HG03457 (cell line): ENCODE results near the gene APH1B.
"Not testable (repeated sequence)": the region's sequence is repeated elsewhere in the genome, so short reads cannot be mapped to it uniquely, and the experiment has no call there.

Source experiments
- ATAC-seq: cut with Tn5 transposase; IDR thresholded peaks from one replicate; pipeline ENCODE4 v1.9.1; 2021; ENCODE audit warnings: moderate number of reproducible peaks; ENCODE audit not compliant: unreplicated experiment

Gene APH1B

DNA sequence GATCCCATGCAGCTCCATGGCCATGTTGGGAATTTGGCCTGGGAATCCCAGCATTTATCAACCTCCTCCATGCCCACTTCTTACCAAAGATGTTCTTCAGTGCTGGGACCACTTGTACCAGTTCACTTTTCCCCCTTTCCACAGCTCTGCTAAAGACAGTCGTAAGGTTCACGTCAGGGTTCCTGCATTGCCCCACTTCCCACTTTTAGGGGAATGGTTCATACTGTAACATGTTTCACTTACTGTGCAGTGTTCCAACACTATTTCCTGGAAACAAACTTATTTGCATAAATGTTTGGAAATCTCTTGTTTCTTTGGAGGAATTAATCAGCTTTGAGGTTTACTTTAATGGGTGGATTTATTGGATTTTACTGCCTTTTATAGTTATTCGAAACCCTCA, 17.0 kb downstream of the APH1B start:
- no peak for ATAC-seq

DNA sequence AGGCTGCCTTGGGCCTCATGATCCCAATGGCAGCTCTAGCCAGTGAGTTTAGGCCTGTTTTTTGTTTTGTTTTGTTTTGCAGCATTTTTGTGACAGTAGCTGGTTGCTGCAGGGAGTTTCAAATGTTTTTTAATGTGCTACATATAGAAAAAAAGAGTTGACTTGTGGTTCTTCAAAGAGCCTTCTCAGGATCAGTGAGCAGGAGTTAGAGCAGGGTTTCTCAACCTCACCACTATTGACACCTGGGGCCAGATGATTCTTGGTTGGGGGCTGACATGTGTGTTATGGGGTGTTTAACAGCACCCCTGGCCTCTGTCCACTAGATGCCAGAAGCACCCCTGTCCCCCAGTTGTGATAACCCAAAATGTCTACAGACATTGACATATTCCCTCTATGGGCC, 17.9 kb downstream of the APH1B start:
- no peak for ATAC-seq

DNA sequence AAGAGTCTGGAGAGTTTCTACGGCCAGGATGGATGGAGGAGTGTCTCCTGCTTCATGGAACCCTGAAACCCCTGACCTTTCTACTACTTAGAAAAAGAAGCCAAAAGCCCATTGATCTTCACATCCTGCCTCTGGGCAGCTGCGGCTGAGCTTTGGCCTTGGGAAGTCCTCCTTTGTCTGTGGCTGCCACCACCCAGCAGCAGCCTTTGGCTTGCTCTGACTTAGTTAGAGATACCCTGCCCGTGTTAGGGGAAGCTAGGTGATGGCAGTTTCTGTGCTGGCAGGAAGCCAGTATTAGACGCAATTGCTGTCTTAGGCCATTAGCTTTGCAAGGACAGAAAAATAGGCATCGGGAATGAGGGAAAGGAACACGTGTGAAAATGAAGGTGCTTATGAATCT, 18.8 kb downstream of the APH1B start:
- ATAC-seq, result no peak

DNA sequence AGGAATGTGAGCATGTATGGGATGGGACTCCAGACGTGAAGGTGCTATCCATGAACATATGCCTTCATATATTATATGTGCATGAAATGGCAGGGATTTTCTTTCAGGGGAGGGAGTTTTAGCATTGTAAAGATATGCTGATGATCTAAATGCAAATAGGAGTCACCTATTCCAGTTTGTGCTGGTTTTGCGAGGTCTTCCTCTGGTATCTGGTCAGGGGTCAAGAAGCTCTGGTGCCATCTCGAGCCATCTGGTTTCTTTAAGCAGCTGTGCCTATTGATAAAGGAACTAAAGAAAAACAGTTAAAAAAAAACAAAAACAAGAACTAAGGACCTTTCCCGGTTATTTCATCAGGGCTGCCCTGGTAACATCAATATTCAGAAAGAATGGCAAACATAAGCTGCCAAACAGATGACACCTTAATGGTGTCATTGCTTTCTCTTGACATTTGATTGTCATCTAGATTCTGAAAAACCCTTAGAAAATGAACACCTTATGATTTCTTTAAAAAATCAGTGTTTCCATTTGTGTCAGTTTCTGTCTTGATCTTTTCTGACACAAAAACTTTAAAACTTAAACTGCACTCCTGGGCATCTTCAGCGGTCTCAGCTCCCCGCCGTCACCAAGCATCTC, 22.7 kb downstream of the APH1B start:
- ATAC-seq, result no peak

DNA sequence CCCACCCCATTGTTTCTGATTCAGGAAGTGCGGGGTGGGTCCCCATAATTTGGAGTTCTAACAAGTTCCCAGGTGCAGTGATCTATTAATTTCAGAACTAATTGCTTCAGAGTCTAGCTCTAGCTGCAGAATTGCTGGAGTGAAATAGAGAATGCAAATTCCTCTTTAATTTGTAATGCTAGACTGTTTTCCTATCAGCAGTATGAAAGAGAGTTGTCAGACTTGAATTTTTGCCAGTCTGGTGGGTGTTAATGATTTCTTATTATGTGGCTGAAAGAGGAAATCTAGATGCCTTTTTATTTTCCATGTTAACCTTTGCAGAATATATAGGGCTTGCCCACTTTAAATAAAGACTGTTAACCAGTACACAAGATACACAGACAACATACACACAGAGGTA, 23.7 kb downstream of the APH1B start:
- no peak for ATAC-seq

DNA sequence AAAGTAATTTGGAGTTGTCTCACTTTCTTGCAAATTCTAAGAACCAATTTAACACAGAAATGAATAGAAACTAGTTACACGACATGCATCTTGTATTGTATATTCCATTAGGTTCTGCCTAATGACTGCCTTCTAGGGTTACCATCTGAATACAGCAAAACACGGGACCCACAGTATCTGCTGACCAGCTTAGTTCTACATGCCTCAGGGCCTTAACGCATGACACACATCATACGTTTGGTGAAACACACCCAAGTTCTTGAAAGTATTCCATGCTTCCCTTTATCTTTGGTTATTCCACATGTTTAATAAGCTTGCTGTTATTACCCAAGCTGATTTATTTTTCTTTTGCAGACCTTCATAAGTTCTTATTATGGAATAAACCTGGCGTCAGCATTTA, 27.9 kb downstream of the APH1B start:
- no peak for ATAC-seq

DNA sequence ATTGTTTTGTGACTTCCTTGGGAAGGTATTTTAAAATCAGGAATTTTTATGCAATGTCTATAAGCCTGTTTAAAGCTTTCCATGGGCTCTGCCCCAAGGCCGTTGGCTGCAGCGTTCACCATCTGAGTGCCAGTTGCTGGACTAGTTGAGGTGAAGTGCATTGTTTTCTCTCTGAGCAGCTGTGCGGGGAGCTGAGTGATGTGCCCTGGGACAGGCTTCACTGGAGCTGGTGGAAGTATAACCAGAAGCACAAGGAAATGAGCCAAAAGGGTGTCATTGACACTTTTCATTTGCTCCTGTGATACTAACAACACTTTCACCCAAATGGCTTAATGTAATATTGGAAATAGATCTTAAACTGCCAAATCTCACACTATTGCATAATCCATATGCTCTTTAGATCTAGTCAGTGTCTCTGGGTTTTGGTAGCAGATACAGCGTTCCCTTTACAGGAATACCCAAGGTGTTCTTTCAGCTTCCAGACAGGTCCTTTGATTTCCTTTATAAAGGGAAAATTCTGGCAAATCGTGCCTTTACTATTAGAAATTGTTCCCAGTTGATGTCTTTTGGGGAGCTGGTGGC, 29.2 kb downstream of the APH1B start:
- ATAC-seq, result no peak

DNA sequence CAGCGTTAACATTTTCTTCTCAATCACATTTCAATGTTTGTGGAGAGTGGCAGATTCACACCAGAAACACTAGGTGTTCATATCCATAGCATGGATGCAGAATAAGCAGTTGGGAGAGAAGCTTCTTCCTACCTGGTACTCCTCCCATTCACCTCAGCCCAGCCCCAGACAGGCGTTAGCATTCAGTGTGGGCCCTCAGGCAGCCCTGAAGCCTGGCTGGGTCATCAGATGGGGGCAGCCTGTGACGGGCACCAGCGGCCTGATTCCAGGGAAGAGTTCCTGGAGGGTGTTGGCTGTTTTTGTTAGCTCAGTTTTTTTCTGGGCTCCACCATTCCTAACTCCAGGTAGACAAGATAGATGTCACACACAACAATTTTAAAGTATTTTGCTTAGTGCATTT, 31.1 kb downstream of the APH1B start:
- ATAC-seq, result no peak

DNA sequence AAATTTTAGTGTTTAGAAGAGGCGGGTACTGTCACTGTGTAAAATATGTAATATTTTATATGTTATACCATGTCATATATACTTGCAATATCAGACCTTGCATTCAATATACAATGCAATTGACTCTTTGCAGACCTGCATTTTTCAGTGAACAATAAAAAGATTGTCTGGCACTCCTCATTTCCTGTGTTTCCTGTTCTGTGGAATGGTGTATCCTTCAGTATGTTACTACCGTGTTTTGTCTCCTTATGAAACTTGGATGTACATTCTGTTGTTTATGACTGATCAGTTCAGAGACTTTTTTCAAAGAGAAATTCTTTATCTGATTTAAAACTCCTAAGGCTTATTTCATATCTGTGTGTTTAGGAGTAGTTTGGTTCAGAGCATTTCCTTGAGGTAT, 31.5 kb downstream of the APH1B start:
- no peak for ATAC-seq

DNA sequence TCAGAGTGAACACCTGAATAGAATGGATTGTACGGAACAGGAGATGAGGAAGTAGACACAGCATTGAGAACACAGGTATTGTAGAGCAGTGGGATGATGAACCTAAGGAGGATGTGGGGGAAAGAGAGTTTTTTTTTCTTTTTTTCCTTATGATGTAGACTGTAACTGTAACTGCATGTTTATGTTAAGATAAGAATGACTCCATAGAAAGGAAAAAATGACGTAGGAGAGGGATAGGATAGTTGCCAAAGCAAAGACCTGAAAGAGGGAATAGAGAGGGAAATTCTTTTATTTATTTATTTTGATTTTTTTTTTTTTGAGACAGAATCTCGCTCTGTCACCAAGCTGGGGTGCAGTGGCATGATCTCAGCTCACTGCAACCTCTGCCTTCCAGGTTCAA, 33.2 kb downstream of the APH1B start:
- no peak for ATAC-seq

DNA sequence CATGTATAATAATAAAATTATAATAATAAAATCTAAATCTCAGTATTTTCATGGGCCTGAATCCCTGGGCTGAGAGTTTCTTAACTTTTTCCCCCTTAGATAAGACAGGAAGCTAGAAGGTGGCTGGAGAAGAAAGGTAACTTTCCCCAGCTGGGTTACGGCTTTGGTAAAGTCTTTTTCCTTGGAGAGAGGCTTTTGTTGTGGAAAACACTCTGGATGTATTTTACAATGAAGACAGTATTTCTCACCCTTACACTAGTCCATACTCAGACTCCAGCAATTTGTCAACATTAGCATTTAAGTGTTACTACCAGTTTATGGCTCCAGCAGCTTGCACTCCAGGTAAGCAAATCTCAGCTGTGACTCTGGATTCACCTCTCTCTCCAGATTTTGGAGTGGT, 34.9 kb downstream of the APH1B start:
- no peak for ATAC-seq

DNA sequence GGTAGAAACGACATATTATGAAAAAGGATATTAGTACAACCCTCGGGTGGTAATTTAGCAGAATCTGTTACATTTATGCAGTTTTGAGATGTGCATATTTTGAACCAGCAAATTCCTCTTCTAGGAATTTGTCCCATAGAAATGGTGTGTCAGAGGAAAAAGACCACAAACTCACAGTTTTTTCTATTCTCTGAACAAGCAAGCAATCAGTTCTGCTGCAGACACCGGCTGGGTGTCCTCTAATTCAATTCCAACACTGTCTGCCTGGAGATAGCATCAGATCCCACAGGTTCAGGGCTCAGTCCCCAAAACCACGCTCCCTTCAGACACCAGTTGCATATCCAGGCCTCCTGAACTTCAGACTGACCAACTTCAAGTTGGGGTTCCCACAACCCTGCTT, 36.4 kb downstream of the APH1B start:
- no peak for ATAC-seq

DNA sequence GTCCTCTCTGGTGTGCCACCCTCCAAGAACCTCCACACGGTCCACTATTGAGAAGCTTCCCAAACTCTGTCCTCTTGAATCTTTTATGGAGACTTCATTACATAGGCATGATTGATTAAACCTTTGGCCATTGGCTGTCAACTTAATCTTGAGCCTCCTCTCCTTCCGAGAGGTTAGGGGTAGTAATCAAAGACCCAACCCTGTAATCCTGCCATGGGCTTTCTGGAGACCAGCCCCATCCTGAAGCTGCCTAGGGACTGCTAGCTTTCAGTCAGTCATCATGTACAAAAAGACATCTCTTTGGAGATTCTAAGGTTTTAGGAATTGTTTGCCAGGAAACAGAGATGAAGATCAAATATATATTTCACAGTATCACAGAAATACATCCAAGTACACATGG, 37.0 kb downstream of the APH1B start:
- ATAC-seq, result no peak

DNA sequence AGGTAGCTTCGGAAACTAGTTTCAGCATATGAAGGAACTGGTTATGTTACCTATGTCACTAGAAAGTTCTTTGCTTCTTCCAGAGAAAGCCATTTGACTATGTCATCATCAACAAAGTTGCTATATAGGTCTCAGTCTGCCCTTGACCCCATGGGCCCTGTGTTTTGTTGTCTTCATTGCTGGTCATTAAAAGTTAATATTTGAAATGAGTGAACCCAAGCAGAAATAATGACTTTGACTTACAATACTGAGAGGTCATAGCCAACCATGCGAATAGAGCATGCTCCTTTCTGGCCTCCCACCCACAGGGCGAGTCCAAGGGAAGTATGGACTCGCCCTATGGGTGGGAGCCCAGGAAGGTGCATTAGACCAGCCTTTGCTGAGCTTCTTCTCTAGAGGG, 40.9 kb downstream of the APH1B start:
- no peak for ATAC-seq

DNA sequence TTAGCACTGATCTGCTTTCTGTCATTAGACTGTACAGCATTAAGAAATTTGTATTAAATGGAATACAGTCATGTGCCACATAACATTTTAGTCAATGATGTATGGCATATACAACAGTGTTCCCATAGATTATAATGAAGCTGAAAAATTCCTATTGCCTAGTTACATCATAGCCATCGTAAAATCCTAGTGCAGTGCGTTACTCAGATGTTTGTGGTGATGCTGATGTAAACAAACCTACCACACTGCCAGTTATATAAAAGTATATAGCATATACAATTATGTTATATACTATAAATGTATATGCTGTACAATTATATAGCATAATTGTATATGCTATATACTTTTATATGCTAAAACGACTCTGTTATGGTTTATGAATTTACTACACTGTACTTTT, 41.7 kb downstream of the APH1B start:
- no peak for ATAC-seq

DNA sequence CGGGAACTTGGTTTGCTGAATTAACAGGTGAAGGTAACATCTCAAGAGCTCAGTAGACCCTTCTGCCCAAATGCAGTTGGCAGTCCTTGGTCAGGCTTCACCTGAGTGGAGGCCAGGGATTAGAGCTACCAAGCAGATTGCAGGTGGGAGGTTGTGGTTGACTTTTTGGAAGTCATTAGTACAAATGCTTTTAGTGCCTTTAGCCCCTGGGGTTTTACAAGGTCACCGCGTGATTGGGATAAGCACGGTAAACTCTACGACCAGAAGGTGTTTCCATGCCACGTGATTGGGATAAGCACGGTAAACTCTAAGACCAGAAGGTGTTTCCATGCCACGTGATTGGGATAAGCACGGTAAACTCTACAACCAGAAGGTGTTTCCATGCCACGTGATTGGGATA, 43.0 kb downstream of the APH1B start:
- ATAC-seq, result not testable (repeated sequence)

DNA sequence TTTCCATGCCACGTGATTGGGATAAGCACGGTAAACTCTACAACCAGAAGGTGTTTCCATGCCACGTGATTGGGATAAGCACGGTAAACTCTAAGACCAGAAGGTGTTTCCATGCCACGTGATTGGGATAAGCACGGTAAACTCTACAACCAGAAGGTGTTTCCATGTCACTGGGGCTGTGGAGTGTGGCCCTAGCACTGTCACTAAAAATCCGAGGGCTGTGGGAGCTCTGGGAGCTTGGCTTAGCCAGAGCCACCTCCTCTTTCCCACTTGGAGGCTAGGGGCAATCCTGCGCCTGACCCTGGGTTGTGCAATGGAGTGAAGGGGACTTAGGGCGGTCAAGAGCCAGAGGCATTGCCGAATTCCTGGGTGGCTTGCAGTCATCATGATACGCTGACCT, 43.6 kb downstream of the APH1B start:
- ATAC-seq, result not testable (repeated sequence)

DNA sequence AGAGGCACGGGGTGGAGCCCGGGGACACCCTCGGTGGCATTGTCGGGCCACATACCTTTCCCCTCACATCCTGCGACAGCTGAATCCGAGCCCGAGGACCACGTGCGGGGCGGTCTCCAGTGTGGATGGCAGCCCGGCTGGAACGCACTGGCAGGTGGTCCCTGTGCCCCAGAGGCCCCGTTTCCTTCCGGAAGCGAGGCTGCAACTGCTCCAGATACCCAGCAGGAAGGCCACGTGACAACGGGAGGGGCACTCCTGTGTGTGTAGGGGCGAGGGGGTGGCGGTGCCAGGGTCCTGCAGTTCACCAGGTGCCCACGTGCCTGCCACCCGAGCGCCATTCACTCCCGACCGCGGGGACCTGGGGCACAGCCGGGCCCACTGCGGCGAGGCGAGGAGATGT, 44.1 kb downstream of the APH1B start:
- ATAC-seq, result no peak

DNA sequence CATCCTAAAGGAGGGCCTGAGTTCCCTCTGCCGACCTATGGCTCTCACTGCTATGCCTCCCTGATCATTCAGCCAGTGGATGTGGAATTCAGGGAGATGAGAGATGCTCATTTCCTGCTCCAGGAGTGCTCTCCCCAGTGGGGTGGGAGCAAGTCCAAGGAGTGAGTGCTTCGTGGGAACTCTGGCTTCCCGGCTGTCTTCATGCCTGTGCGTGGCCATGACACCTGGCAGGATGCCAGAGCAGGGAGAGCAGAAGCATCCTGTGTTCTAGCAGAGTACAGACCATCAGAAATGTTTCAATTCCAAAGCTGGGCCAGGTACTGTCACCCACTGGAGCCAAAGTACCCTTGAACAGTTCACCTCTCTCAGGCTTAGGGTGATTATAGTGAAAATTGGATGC, 45.1 kb downstream of the APH1B start:
- no peak for ATAC-seq

DNA sequence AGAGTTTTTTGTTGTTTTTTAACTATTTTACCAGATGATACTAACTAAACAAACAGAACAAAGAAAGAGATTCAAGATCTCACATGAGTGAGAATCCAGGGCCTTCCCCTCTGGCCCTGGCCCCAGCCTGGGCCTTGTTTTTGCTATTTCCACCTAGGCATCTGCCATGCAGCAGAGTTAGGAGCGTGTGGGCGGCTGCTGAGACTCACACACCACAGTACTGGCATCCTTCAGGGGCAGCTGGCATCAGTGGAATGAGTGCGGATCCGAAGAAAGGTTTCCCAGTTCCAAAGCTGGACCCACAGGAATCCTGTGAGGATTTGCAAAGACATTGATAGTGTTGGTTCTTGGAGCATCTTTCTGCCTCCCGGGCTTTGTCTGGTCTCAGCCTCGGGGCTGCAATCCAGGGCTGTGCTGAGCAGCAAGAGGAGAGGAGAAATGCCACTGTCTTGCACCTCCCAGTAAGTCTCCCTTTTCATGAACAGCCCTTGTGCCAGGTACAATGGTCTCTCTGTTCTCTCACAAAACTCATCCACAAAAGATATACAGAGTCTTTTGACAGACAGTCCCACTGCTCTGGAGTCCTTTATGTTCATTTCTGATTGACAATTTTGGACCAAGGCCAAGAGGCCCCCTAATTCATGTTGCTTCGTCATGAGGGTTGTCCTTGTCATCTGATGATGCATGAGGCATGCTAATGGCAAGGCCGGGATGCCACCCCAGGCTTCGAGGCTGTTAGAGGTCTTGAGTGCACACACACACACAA, 46.6 kb downstream of the APH1B start:
- ATAC-seq, result no peak

DNA sequence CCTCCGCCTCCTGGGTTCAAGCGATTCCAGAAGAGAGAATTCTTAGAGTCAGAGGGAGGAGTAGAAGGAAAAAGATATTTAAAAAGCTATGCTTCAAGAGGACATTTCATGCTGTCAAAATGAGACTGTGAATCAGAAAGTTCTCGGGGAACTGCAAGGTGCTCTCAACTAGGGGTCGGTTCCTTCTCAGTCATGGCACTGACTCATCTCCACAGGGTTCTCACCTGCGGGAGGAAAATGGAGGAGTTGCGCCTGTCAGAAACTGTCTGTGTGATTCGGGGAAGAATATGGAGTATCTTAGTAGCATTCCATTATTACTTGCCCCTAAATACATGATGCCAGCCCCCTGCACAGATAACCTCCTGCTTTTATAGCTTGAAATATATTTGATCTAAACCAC, 47.4 kb downstream of the APH1B start:
- ATAC-seq, result no peak

DNA sequence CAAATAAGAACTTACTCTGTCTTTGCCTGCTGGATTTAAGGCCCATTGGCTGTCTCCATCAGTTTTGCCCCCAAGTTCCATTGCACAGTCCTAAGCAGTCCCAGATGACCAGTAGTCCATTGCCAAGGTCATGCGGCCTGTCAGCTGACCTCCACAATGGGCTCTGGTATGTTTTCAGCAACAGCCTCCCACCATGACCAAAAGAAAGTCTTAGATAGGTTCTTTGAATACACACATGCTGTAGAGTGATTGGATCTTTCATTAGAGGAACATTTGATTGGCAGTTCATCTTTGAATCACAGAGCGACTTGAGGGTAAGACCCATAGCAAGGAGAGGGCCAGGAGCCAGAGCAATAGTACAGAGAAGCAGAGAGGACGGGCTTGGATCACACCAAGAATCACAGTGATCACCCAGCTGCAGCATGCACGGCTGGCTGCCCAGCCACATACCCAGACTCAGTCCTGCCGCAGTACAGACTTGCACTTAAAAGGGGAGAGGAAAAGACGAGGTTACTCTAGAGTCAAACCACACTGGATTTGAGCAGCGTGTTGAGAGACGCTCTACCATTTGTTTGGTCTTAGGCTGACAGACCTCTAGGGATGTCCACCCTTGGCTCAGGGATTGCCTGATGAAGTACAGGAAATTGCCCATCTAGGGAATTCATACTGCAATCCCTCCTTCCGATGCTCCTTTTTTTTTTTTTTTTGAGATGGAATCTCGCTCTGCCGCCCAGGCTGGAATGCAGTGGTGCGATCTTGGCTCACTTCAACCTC, 50.4 kb downstream of the APH1B start:
- no peak for ATAC-seq
